HL-60 (cell line): ENCODE measurements around the gene SPATA24.

Experiments
- DNase-seq, 2 experiments: peaks; one replicate each; pipeline ENCODE4 v3.0.0-alpha.2; 2010 to 2020; ENCODE audit warnings: low read depth in 1 of 2, low spot score in 1 of 2
- H3K27ac ChIP-seq: fragments of 250-450 bp; sonication (Bioruptor Pico); replicated peaks from 2 replicates; pipeline ENCODE4 v1.5.1; 2020; ENCODE audit warnings: mild to moderate bottlenecking, moderate library complexity
- H3K27me3 ChIP-seq: fragments of 250-450 bp; sonication (Bioruptor Pico); 2 replicates; pipeline ENCODE4 v1.5.1; 2021; ENCODE audit warnings: mild to moderate bottlenecking, moderate library complexity; ENCODE audit not compliant: insufficient read depth, poor library complexity, severe bottlenecking
- H3K4me3 ChIP-seq: replicated peaks from 2 replicates; pipeline ENCODE4 v1.5.1; 2011; ENCODE audit warnings: mild to moderate bottlenecking, control low read depth, low read length; ENCODE audit not compliant: insufficient read depth
- CTCF ChIP-seq: IDR thresholded peaks from one replicate; pipeline ENCODE4 v1.5.1; 2011; ENCODE audit warnings: low read length, control low read depth, inconsistent platforms; ENCODE audit not compliant: insufficient read depth
- GABPA ChIP-seq: IDR thresholded peaks from 2 replicates; pipeline ENCODE4 v1.6.1; 2012; ENCODE audit warnings: low read depth
- POLR2AphosphoS5 ChIP-seq: IDR thresholded peaks from 2 replicates; pipeline ENCODE4 v1.6.1; 2012; ENCODE audit warnings: low read depth
- REST ChIP-seq: IDR thresholded peaks from 2 replicates; pipeline ENCODE4 v1.6.1; 2012; ENCODE audit warnings: low read depth; ENCODE audit not compliant: insufficient replicate concordance
- SPI1 ChIP-seq: IDR thresholded peaks from 2 replicates; pipeline ENCODE4 v1.6.1; 2012; ENCODE audit warnings: low read depth, mild to moderate bottlenecking, borderline replicate concordance

Gene SPATA24

GRCh38 chr5:139413963-139414362 is 10.1 kb upstream of the SPATA24 start:
- no peak for DNase-seq
- Histone ChIP-seq H3K4me3 (no peak overlapping the region), H3K27ac (no peak overlapping the region), H3K27me3 (no peaks in the 10 kb centered on the region)
- no peak for TF ChIP-seq POLR2AphosphoS5
- TF ChIP-seq CTCF: no peak
- no peak for TF ChIP-seq GABPA
- no peak for TF ChIP-seq SPI1
- TF ChIP-seq REST: no peak

GRCh38 chr5:139413153-139413552 is 9.3 kb upstream of the SPATA24 start:
- Histone ChIP-seq H3K27ac (no peak overlapping the region), H3K27me3 (no peaks in the 10 kb centered on the region), H3K4me3 (no peak overlapping the region)
- no peak for DNase-seq
- TF ChIP-seq SPI1 (no peak), GABPA (no peak), POLR2AphosphoS5 (no peak), REST (no peak), CTCF (no peak)

GRCh38 chr5:139410993-139411828 is 7.3 kb upstream of the SPATA24 start:
- no peak overlapping the region for H3K27ac ChIP-seq
- TF ChIP-seq REST (no peak), CTCF (no peak), POLR2AphosphoS5 (no peak), SPI1 (no peak), GABPA (no peak)

More at GRCh38 chr5:139410993-139411828, 7.3 kb upstream of the SPATA24 start:
- Histone ChIP-seq H3K27me3 (no peaks in the 10 kb centered on the region), H3K4me3 (no peak overlapping the region)
- no peak for DNase-seq
